HepG2 (cell line): Measurements from ENCODE around the gene THAP3. TPM values are rescaled to one million over a fixed set of nuclear protein-coding genes. Genes with fewer than 3 reads are reported as not detected.

Source experiments
- ATAC-seq: fragments of 200-7000 bp; cut with Tn5 transposase; 3 replicates; pipeline ENCODE4 v1.9.1; 2020; ENCODE audit warnings: mild to moderate bottlenecking, moderate library complexity
- BruUV-seq: library from RNA; stranded (reverse); fragments of 400-500 nt; replicated peaks from 2 replicates; lab custom pipeline; 2021; lab: Mats Ljungman, UMichigan
- CTCF ChIA-PET: fragments of 300-600 bp; formaldehyde crosslinking; extraction: SDS; loops from one replicate; lab custom pipeline; 2021; ENCODE audit warnings: low total read pairs, inconsistent platforms, low intra/inter-chr PET ratio; lab: Yijun Ruan, JAX
- POLR2A ChIA-PET: fragments of 350-600 bp; sonication (Branson Sonifier 250); formaldehyde crosslinking; loops from one replicate; lab custom pipeline; 2020; ENCODE audit warnings: antibody characterized with exemption, inconsistent platforms; lab: Yijun Ruan, JAX
- DNase-seq: peaks from one replicate; pipeline ENCODE4 v3.0.0-alpha.2; 2015; ENCODE audit warnings: low spot score
- FAIRE-seq: peaks from 3 replicates; lab custom pipeline; 2011; peaks lifted over from hg19 to GRCh38; lab: Jason Lieb, UNC
- H2AFZ ChIP-seq: one replicate; pipeline ENCODE4 v1.6.1; 2011; ENCODE audit warnings: low read length, inconsistent platforms
- H3K27ac ChIP-seq: fragments of 300-600 bp; 3 replicates; pipeline ENCODE4 v1.8.0; 2011; ENCODE audit warnings: mixed run types, mild to moderate bottlenecking, mixed read lengths, low read length, inconsistent platforms; ENCODE audit not compliant: insufficient read depth; ENCODE audit errors: extremely low read length
- H3K27me3 ChIP-seq, 2 experiments: fragments of 200-600 bp in 1 of 2; 2 replicates in 1 of 2; 3 replicates in 1 of 2; pipeline versions ENCODE4 v1.6.0 to v1.8.0; 2011; ENCODE audit warnings: low read length in 2 of 2, mild to moderate bottlenecking in 2 of 2, moderate library complexity in 2 of 2, inconsistent platforms in 1 of 2; ENCODE audit not compliant: insufficient read depth in 2 of 2, control insufficient read depth in 1 of 2
- H3K36me3 ChIP-seq, 2 experiments: fragments of 200-600 bp in 1 of 2; replicated peaks in 1 of 2; 2 replicates in 1 of 2; 3 replicates in 1 of 2; pipeline versions ENCODE4 v1.5.1 to v1.8.0; 2011; ENCODE audit warnings: low read length in 2 of 2, inconsistent platforms in 1 of 2; ENCODE audit not compliant: insufficient read depth in 2 of 2, control insufficient read depth in 1 of 2
- H3K4me1 ChIP-seq: 2 replicates; pipeline ENCODE4 v1.5.1; 2012; ENCODE audit warnings: low read length, inconsistent platforms; ENCODE audit not compliant: insufficient read depth
- H3K4me2 ChIP-seq: 2 replicates; pipeline ENCODE4 v1.6.0; 2011; ENCODE audit warnings: low read depth, low read length, inconsistent platforms
- H3K4me3 ChIP-seq, 3 experiments: fragments of 200-600 bp in 1 of 3; sonication (generic), shearing (Covaris generic) in 1 of 3; replicated peaks in 1 of 3; 2 replicates each; pipeline ENCODE4 v1.5.1; 2011 to 2016; ENCODE audit warnings: low read length in 3 of 3, inconsistent platforms in 2 of 3, low read depth in 2 of 3, mild to moderate bottlenecking in 2 of 3, control low read depth in 1 of 3, mixed read lengths in 1 of 3; ENCODE audit not compliant: insufficient read depth in 1 of 3
- H3K79me2 ChIP-seq: one replicate; pipeline ENCODE4 v1.6.1; 2011; ENCODE audit warnings: low read length, inconsistent platforms; ENCODE audit not compliant: insufficient read depth
- H3K9ac ChIP-seq: 2 replicates; pipeline ENCODE4 v1.6.0; 2011; ENCODE audit warnings: mild to moderate bottlenecking, low read depth, low read length, inconsistent platforms; ENCODE audit not compliant: insufficient read depth
- H3K9me3 ChIP-seq: 2 replicates; pipeline ENCODE4 v1.5.1; 2012; ENCODE audit warnings: mild to moderate bottlenecking, low read length
- H4K20me1 ChIP-seq: 2 replicates; pipeline ENCODE4 v1.6.0; 2011; ENCODE audit warnings: inconsistent platforms, mild to moderate bottlenecking, low read length, moderate library complexity; ENCODE audit not compliant: insufficient read depth
- AGO1 ChIP-seq: fragments of 200-400 bp; formaldehyde crosslinking; IDR thresholded peaks from 2 replicates; pipeline ENCODE4 v1.6.1; 2017; ENCODE audit warnings: mild to moderate bottlenecking, low read depth, low read length, moderate library complexity; ENCODE audit not compliant: poor library complexity, severe bottlenecking
- BCL6 ChIP-seq: IDR thresholded peaks from 2 replicates; pipeline ENCODE4 v1.6.1; 2016; ENCODE audit warnings: missing genetic modification reagents, missing compliant biosample characterization
- HNRNPL ChIP-seq: fragments of 200-400 bp; formaldehyde crosslinking; IDR thresholded peaks from 2 replicates; pipeline ENCODE4 v1.6.1; 2017; ENCODE audit warnings: mild to moderate bottlenecking, low read depth, low read length
- SP5 ChIP-seq: IDR thresholded peaks from 2 replicates; pipeline ENCODE4 v1.6.1; 2016; ENCODE audit warnings: low read depth, borderline replicate concordance
- THAP11 ChIP-seq: IDR thresholded peaks from 2 replicates; pipeline ENCODE4 v1.6.1; 2016; ENCODE audit warnings: missing biosample characterization, missing genetic modification reagents
- ZMYM3 ChIP-seq: sonication (generic); formaldehyde crosslinking; IDR thresholded peaks from 2 replicates; pipeline ENCODE4 v1.5.1; 2020; ENCODE audit warnings: mild to moderate bottlenecking, missing genetic modification reagents
- ZNF24 ChIP-seq: fragments of 450-650 bp; IDR thresholded peaks from 2 replicates; pipeline ENCODE4 v1.6.1; 2017; ENCODE audit warnings: antibody characterized with exemption, mild to moderate bottlenecking
- ZNF7 ChIP-seq: IDR thresholded peaks from 2 replicates; pipeline ENCODE4 v1.6.1; 2016; ENCODE audit warnings: missing biosample characterization, missing genetic modification reagents
- ZNF724P ChIP-seq: sonication (generic); formaldehyde crosslinking; IDR thresholded peaks from 2 replicates; pipeline ENCODE4 v1.8.0; 2022; ENCODE audit warnings: missing genetic modification reagents, borderline replicate concordance
- WGBS: methylation state at CpG from one replicate; pipeline ENCODE4 v1.1.6; 2017; ENCODE audit warnings: low lambda C conversion rate; 5-methylcytosine and 5-hydroxymethylcytosine counted together
- in situ Hi-C: cut with HindIII; loops from 2 replicates; pipeline ENCODE4 v1.10.0; 2017; ENCODE audit warnings: low pct_unique_long_range_greater_than_20kb; ENCODE audit not compliant: extremely low pct_ligation_motif_present
- intact Hi-C: fragments of 100-400 bp; cut with micrococcal nuclease; formaldehyde crosslinking; loops from one replicate; pipeline ENCODE4 v1.10.0; 2022; ENCODE audit not compliant: unreplicated experiment
- polyA plus RNA-seq, 8 experiments: library from polyadenylated mRNA; depleted of rRNA in 3 of 8; stranded (reverse) in 7 of 8; unstranded in 1 of 8; fragments of >200 nt; fragmentation: Illumina TruSeq in 4 of 8; extraction: Trizol in 4 of 8; gene quantifications; 2 replicates each; pipeline versions ENCODE4 v1.2.1 to v1.2.3, GENCODE V29; 2011 to 2016; ENCODE audit warnings: low read depth in 4 of 8, missing spikeins in 1 of 8, mixed read lengths in 1 of 8; ENCODE audit not compliant: insufficient read depth in 1 of 8
- total RNA-seq, 5 experiments: library from RNA; depleted of rRNA; stranded (reverse); fragments of >200 nt; fragmentation: Illumina TruSeq; extraction: Trizol; gene quantifications; 2 replicates each; pipeline ENCODE4 v1.2.3, GENCODE V29; 2016; ENCODE audit warnings: low read depth in 1 of 5
- TF ChIP-seq, protein P1 (sequence below): sonication (generic); formaldehyde crosslinking; IDR thresholded peaks from 2 replicates; pipeline ENCODE4 v1.9.0; 2021; ENCODE audit warnings: missing genetic modification reagents, borderline replicate concordance
- TF ChIP-seq, protein P2 (sequence below): sonication (generic); formaldehyde crosslinking; IDR thresholded peaks from 2 replicates; pipeline ENCODE4 v1.5.0; 2020; ENCODE audit warnings: mild to moderate bottlenecking, low read depth, missing genetic modification reagents, borderline replicate concordance

The THAP3 gene
- total and polyA plus RNA-seq, 2 of the 13 experiments (the other 11 are each of a cell fraction or from before 2014, with no cell fraction given): 10.3 to 14.9 TPM

DNA sequence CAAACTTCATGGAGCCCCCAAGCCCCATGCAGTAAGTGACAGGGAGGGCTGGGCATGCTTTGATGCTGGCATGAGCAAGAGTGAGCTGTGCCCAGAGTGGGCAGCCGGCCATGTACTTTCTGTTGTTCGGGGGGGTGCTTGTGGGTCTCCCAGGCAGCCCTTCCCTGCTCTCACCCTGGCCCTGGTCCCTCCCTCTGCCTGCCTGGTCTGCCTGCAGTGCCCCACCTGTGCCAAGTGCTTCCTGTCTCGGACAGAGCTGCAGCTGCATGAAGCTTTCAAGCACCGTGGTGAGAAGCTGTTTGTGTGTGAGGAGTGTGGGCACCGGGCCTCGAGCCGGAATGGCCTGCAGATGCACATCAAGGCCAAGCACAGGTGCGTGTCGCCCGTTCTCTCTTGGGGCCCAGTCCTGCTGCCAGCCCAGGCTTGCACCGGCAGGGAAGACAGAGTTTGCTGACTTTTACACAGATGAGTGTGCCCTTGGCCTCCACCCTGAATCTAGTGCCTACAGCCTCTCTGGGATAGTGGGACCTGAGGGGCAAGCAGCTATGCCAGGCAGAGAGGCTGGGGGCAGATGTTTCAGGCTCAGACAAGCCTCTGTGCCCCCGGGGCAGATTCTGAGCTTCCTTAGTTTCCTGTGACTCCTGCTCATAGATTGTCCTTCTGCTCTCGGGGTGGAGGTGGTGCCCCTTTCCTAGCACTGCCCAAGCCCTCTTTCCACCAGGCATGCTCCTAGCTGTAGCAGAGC is 37.2 kb upstream of the THAP3 start:
- CTCF ChIA-PET: no interaction called here

More for the DNA sequence above, 37.2 kb upstream of the THAP3 start:
- Histone ChIP-seq H3K27me3 (no peaks in the 10 kb centered on the region), H3K4me2 (no peak overlapping the region), H3K27ac (no peak overlapping the region), H3K9ac (no peak overlapping the region), H3K9me3 (no peaks in the 10 kb centered on the region), H4K20me1 (peaks cover 6% of the 10 kb centered on the region; the same call in 1 of the 2 replicates), H2AFZ (no peak overlapping the region), H3K79me2 (no peaks in the 10 kb centered on the region), H3K36me3 (peaks cover 17 to 35% of the 10 kb centered on the region in 2 experiments), H3K4me1 (peaks cover 10% of the 10 kb centered on the region), H3K4me3 (no peak overlapping the region)
- in situ Hi-C loops (no loop called here), intact Hi-C loops (no loop called here)
- 89% methylated on average over 3 of the region's 13 CpGs for WGBS
- BruUV-seq: no TSS peak
- DNase-seq (no peak), FAIRE-seq (no peak), ATAC-seq (peak; percentile 2)
- TF ChIP-seq BCL6 (CRISPR knock-in tag) (no peak), ZNF724P (CRISPR knock-in tag) (no peak), SP5 (CRISPR knock-in tag) (no peak), ZMYM3 (CRISPR knock-in tag) (no peak), AGO1 (peak; percentile 26), THAP11 (CRISPR knock-in tag) (no peak), ZNF24 (no peak), HNRNPL (0 out of 2 replicates have a peak, but pooled peaks have one; percentile 42), ZNF7 (CRISPR knock-in tag) (no peak)
- TF ChIP-seq, protein P1, sequence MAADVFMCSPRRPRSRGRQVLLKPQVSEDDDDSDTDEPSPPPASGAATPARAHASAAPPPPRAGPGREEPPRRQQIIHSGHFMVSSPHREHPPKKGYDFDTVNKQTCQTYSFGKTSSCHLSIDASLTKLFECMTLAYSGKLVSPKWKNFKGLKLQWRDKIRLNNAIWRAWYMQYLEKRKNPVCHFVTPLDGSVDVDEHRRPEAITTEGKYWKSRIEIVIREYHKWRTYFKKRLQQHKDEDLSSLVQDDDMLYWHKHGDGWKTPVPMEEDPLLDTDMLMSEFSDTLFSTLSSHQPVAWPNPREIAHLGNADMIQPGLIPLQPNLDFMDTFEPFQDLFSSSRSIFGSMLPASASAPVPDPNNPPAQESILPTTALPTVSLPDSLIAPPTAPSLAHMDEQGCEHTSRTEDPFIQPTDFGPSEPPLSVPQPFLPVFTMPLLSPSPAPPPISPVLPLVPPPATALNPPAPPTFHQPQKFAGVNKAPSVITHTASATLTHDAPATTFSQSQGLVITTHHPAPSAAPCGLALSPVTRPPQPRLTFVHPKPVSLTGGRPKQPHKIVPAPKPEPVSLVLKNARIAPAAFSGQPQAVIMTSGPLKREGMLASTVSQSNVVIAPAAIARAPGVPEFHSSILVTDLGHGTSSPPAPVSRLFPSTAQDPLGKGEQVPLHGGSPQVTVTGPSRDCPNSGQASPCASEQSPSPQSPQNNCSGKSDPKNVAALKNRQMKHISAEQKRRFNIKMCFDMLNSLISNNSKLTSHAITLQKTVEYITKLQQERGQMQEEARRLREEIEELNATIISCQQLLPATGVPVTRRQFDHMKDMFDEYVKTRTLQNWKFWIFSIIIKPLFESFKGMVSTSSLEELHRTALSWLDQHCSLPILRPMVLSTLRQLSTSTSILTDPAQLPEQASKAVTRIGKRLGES (CRISPR knock-in tag): no peak
- TF ChIP-seq, protein P2, sequence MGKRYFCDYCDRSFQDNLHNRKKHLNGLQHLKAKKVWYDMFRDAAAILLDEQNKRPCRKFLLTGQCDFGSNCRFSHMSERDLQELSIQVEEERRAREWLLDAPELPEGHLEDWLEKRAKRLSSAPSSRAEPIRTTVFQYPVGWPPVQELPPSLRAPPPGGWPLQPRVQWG (CRISPR knock-in tag): no peak
- POLR2A ChIA-PET: interaction anchor here (0.9 to 1.2 kb wide), 2 partner anchors 13 to 16 kb away, joined by 3 to 5 read pairs; no protein-coding TSS in a partner anchor
